GM12878 (cell line): ENCODE measurements around the gene IFI35. TPM values are rescaled to one million over a fixed set of nuclear protein-coding genes. Genes with fewer than 3 reads are reported as not detected.
A peak's percentile ranks its signal among the peaks of the same experiment; 100 is the strongest.
"Not testable (repeated sequence)": the region's sequence is repeated elsewhere in the genome, so short reads cannot be mapped to it uniquely, and the experiment has no call there.

Experiments
- ATAC-seq: fragments of 200-7000 bp; cut with Tn5 transposase; 3 replicates; pipeline ENCODE4 v1.9.1; 2020; ENCODE audit warnings: mild to moderate bottlenecking, moderate library complexity
- BruUV-seq: library from RNA; stranded (reverse); fragments of 400-500 nt; replicated peaks from 2 replicates; lab custom pipeline; 2021; lab: Mats Ljungman, UMichigan
- CTCF ChIA-PET: fragments of 300-600 bp; sonication (Branson Sonifier 250); formaldehyde crosslinking; extraction: SDS; loops from one replicate; lab custom pipeline; 2021; ENCODE audit warnings: inconsistent platforms; lab: Yijun Ruan, JAX
- POLR2A ChIA-PET: fragments of 350-600 bp; formaldehyde crosslinking; extraction: SDS; loops from one replicate; lab custom pipeline; 2021; ENCODE audit warnings: inconsistent platforms; lab: Charles Lee
- RAD21 ChIA-PET: fragments of 300-600 bp; sonication (Branson Sonifier 250); formaldehyde crosslinking; loops from one replicate; lab custom pipeline; 2023; ENCODE audit warnings: antibody characterized with exemption; ENCODE audit not compliant: unreplicated experiment; lab: Charles Lee
- SMC1A ChIA-PET: fragments of 300-600 bp; sonication (Branson Sonifier 250); formaldehyde crosslinking; loops from one replicate; lab custom pipeline; 2023; ENCODE audit not compliant: unreplicated experiment, uncharacterized antibody; lab: Charles Lee
- DNase-seq: peaks from one replicate; pipeline ENCODE4 v3.0.0-alpha.2; 2011; ENCODE audit warnings: low read depth, low spot score
- FAIRE-seq: peaks from 3 replicates; lab custom pipeline; 2011; peaks lifted over from hg19 to GRCh38; lab: Jason Lieb, UNC
- H2AFZ ChIP-seq: 2 replicates; pipeline ENCODE4 v1.6.0; 2011; ENCODE audit warnings: low read depth, low read length, control low read depth; ENCODE audit not compliant: control insufficient read depth
- H3K27ac ChIP-seq: 2 replicates; pipeline ENCODE4 v1.5.1; 2011; ENCODE audit warnings: control low read depth; ENCODE audit not compliant: control insufficient read depth, insufficient read depth
- H3K27me3 ChIP-seq, 2 experiments: replicated peaks in 1 of 2; 2 replicates each; pipeline versions ENCODE4 v1.6.0 to v1.6.1; 2011; ENCODE audit warnings: low read length in 1 of 2; ENCODE audit not compliant: control insufficient read depth in 2 of 2, insufficient read depth in 2 of 2
- H3K36me3 ChIP-seq, 2 experiments: 2 replicates each; pipeline ENCODE4 v1.5.1; 2011; ENCODE audit warnings: low read length in 1 of 2; ENCODE audit not compliant: control insufficient read depth in 2 of 2, insufficient read depth in 2 of 2
- H3K4me1 ChIP-seq: 2 replicates; pipeline ENCODE4 v1.6.1; 2011; ENCODE audit warnings: mild to moderate bottlenecking, low read length, moderate library complexity, mixed read lengths; ENCODE audit not compliant: control insufficient read depth, insufficient read depth
- H3K4me2 ChIP-seq: 2 replicates; pipeline ENCODE4 v1.6.0; 2011; ENCODE audit warnings: control low read depth; ENCODE audit not compliant: control insufficient read depth, insufficient read depth
- H3K4me3 ChIP-seq: fragments of 200-600 bp; sonication (generic); 2 replicates; pipeline ENCODE4 v1.5.1; 2016
- H3K79me2 ChIP-seq: 2 replicates; pipeline ENCODE4 v1.6.0; 2011; ENCODE audit warnings: low read length; ENCODE audit not compliant: control insufficient read depth, insufficient read depth
- H3K9ac ChIP-seq: 2 replicates; pipeline ENCODE4 v1.8.0; 2011; ENCODE audit warnings: low read length, control low read depth, mixed read lengths; ENCODE audit not compliant: control insufficient read depth, insufficient read depth
- H3K9me3 ChIP-seq: replicated peaks from 3 replicates; pipeline ENCODE4 v1.5.1; 2011; ENCODE audit warnings: mild to moderate bottlenecking, low read length; ENCODE audit not compliant: control insufficient read depth, insufficient read depth
- H4K20me1 ChIP-seq: 2 replicates; pipeline ENCODE4 v1.6.0; 2011; ENCODE audit not compliant: control insufficient read depth, insufficient read depth
- PAX8 ChIP-seq: fragments of 450-650 bp; IDR thresholded peaks from 2 replicates; pipeline ENCODE4 v1.6.1; 2017; ENCODE audit warnings: mild to moderate bottlenecking, moderate library complexity
- WGBS: methylation state at CpG from one replicate; pipeline ENCODE4 v1.1.6; 2016; ENCODE audit warnings: low lambda C conversion rate; ENCODE audit not compliant: insufficient replicate concordance, insufficient coverage; ENCODE audit errors: missing lambda C conversion rate; 5-methylcytosine and 5-hydroxymethylcytosine counted together
- in situ Hi-C: fragments of 300-500 bp; cut with MboI; formaldehyde crosslinking; loops from 9 replicates; pipeline ENCODE4 v1.14.3; 2018; ENCODE audit warnings: mixed read lengths
- intact Hi-C: fragments of 100-400 bp; cut with micrococcal nuclease; formaldehyde crosslinking; loops from one replicate; pipeline ENCODE4 v1.14.2; 2022; ENCODE audit not compliant: unreplicated experiment
- polyA plus RNA-seq, 11 experiments: library from polyadenylated mRNA; depleted of rRNA in 4 of 11; unstranded in 6 of 11; stranded (reverse) in 5 of 11; fragments of >200 nt; fragmentation: Nextera tagmentation in 4 of 11; fragmentation: Illumina TruSeq in 1 of 11; extraction: Ambion mirVana in 4 of 11; extraction: Trizol in 1 of 11; gene quantifications; 1 replicate in 1 of 11; 2 replicates in 10 of 11; pipeline versions ENCODE4 v1.2.1 to v1.2.3, GENCODE V29; 2011 to 2016; ENCODE audit warnings: inconsistent platforms in 2 of 11, missing spikeins in 2 of 11, low read depth in 1 of 11
- total RNA-seq, 4 experiments: library from RNA; depleted of rRNA in 3 of 4; stranded (reverse); fragments of >200 nt in 3 of 4; fragmentation: Illumina TruSeq in 1 of 4; extraction: Trizol in 1 of 4; gene quantifications; 2 replicates each; pipeline versions ENCODE4 v1.2.1 to v1.2.3, GENCODE V29; 2013 to 2021
- TF ChIP-seq, protein P1 (sequence below): fragments of 450-650 bp; formaldehyde crosslinking; IDR thresholded peaks from 2 replicates; pipeline ENCODE4 v1.4.0; 2022; ENCODE audit warnings: mild to moderate bottlenecking, moderate library complexity

The IFI35 gene
- total and polyA plus RNA-seq, 10 of the 15 experiments (the other 5 are each of a cell fraction or from before 2014, with no cell fraction given): 18.4 to 92.2 (median 65.3) TPM

- RAD21 ChIA-PET, H3K4me1 ChIP-seq, ATAC-seq, H3K9ac ChIP-seq, H3K27ac ChIP-seq, H3K79me2 ChIP-seq, H2AFZ ChIP-seq, H3K4me3 ChIP-seq, H4K20me1 ChIP-seq, POLR2A ChIA-PET, in situ Hi-C loops, CTCF ChIA-PET, H3K4me2 ChIP-seq, DNase-seq, BruUV-seq, H3K27me3 ChIP-seq, H3K9me3 ChIP-seq, FAIRE-seq: not testable (repeated sequence)
- intact Hi-C loops: loop anchor here (10.0 kb wide), 1 partner anchor 149 kb away; the partner anchor contains the start of gene AOC2
- 87% methylated on average over 10 of the region's 10 CpGs for WGBS
- SMC1A ChIA-PET: interaction anchor here (0.9 kb wide), 1 partner anchor 10 kb away, joined by 3 read pairs; no protein-coding TSS in a partner anchor
- peaks cover 10 to 20% of the 10 kb centered on the region in 2 experiments; a peak in 3 of 4 replicates for H3K36me3 ChIP-seq
Observed at GRCh38 chr17:42993913-42994312, 12.7 kb upstream of the IFI35 start.

GRCh38 chr17:42997390-42997983 is 9.1 kb upstream of the IFI35 start:
- Histone ChIP-seq H3K4me1 (peaks cover 3% of the 10 kb centered on the region; the same call in 1 of the 2 replicates), H3K4me3 (peak overlapping the region; percentile 35; the same call in 1 of the 2 replicates), H3K9me3 (no peaks in the 10 kb centered on the region), H3K79me2 (peaks cover 26% of the 10 kb centered on the region), H2AFZ (peak overlapping the region; percentile 70), H3K4me2 (peak overlapping the region; percentile 9), H3K36me3 (peaks cover 5 to 12% of the 10 kb centered on the region in 2 experiments), H3K27ac (peak overlapping the region; percentile 13; the same call in 1 of the 2 replicates), H4K20me1 (no peaks in the 10 kb centered on the region), H3K27me3 (no peaks in the 10 kb centered on the region), H3K9ac (peak overlapping the region; percentile 31; the same call in 1 of the 2 replicates)
- WGBS: 14% methylated on average over 5 of the region's 5 CpGs
- TF ChIP-seq, protein P1, sequence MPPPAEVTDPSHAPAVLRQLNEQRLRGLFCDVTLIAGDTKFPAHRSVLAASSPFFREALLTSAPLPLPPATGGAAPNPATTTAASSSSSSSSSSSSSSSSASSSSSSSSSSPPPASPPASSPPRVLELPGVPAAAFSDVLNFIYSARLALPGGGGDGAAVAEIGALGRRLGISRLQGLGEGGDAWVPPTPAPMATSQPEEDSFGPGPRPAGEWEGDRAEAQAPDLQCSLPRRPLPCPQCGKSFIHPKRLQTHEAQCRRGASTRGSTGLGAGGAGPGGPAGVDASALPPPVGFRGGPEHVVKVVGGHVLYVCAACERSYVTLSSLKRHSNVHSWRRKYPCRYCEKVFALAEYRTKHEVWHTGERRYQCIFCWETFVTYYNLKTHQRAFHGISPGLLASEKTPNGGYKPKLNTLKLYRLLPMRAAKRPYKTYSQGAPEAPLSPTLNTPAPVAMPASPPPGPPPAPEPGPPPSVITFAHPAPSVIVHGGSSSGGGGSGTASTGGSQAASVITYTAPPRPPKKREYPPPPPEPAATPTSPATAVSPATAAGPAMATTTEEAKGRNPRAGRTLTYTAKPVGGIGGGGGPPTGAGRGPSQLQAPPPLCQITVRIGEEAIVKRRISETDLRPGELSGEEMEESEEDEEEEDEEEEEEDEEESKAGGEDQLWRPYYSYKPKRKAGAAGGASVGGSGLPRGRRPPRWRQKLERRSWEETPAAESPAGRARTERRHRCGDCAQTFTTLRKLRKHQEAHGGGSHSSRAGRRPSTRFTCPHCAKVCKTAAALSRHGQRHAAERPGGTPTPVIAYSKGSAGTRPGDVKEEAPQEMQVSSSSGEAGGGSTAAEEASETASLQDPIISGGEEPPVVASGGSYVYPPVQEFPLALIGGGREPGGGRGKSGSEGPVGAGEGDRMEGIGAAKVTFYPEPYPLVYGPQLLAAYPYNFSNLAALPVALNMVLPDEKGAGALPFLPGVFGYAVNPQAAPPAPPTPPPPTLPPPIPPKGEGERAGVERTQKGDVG (CRISPR knock-in tag): no peak
- 0 out of 2 replicates have a peak, but pooled peaks have one; percentile 40 for TF ChIP-seq PAX8
- ATAC-seq (peak; percentile 4), DNase-seq (no peak), FAIRE-seq (peak; percentile 31)
- no TSS peak for BruUV-seq
- CTCF ChIA-PET: interaction anchor here (0.8 to 4.8 kb wide), 39 partner anchors 10 to 486 kb away, joined by 3 to 66 read pairs (median 5); partner anchors contain the start of genes AARSD1, AOC2, BECN1 and CNTD1
- SMC1A ChIA-PET: interaction anchor here (0.6 to 3.7 kb wide), 33 partner anchors 9 to 486 kb away, joined by 3 to 47 read pairs (median 4); partner anchors contain the start of genes DHX8, IFI35, PSMC3IP and PSME3
- RAD21 ChIA-PET: interaction anchor here (0.5 to 2.7 kb wide), 34 partner anchors 9 to 487 kb away, joined by 3 to 31 read pairs (median 5); partner anchors contain the start of genes AARSD1, AOC2, BECN1 and CNTD1
- in situ Hi-C loops: no loop called here
- intact Hi-C loops: loop anchor here (10.0 kb wide), 1 partner anchor 153 kb away; the partner anchor contains the start of gene AOC2
- POLR2A ChIA-PET: interaction anchor here (0.5 to 2.6 kb wide), 22 partner anchors 9 to 1053 kb away, joined by 3 to 21 read pairs (median 3); partner anchors contain the start of genes AARSD1, BECN1, BRCA1 and DHX8
